ENCODE results near the gene PPP2R2D.

Gene PPP2R2D

GRCh38 chr10:131929122-131929845 is 28.5 kb downstream of the PPP2R2D start:
- no peak for DNase-seq (ENCODE audit: low read depth)

GRCh38 chr10:131930150-131930549 is 29.3 kb downstream of the PPP2R2D start:
- DNase-seq (ENCODE audit: low read depth): no peak

- no peak for DNase-seq (ENCODE audit: low read depth)
Measured at GRCh38 chr10:131930586-131931330, 29.9 kb downstream of the PPP2R2D start.

- no peak for DNase-seq (ENCODE audit: low read depth)
Measured at GRCh38 chr10:131931981-131932380, 31.2 kb downstream of the PPP2R2D start.

DNA sequence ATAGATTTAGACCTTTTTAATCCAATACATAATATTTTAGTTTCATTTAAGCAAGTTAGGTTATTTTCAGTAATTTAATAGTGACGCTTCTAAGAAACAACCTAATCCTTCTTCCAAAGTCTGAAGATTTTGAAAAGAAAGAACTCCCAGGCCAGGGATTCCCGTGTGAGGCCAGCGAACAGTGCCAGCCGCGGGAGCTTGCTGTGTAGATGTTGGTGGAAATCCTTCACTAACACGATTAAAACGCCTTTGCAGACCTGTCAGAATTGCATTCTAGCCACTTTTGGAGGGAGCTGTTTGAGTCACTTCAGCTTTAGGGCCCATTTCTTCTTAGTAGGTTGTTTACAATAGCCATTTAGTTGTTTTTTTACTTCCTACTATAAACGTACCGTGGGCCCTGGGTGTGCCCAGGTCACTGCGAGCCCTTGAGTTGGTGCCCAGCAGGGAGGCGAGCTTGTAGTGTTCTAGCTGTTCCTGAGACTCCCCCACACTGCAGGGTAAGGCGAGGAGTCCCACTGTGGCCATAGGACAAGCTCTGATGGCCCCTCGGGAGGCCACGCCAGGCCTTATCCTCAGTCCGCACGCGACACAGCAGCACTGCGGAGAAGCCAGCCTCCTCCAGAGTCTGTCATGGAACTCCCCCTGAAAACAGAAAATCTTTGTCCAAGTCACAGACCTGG is 32.3 kb downstream of the PPP2R2D start:
- DNase-seq (ENCODE audit: low read depth): no peak

DNA sequence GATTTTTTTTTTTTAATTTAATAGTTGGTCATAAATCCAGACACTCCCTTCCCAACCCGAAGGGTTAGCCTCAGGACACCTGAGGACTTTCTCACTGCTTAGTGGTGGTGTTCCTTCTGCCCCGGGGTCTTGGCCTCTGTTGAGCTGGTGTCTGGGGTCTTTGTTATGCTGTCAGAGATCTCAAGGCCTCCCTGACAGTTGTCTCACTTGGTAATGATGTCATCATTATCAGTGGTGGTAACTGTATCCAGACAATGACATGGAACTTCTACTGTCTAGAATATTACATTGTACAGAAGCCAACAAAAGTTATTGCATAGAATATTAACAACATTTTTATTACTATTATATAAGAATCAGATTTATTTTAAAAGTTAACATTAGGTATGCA is 32.9 kb downstream of the PPP2R2D start:
- DNase-seq (ENCODE audit: low read depth): no peak

DNA sequence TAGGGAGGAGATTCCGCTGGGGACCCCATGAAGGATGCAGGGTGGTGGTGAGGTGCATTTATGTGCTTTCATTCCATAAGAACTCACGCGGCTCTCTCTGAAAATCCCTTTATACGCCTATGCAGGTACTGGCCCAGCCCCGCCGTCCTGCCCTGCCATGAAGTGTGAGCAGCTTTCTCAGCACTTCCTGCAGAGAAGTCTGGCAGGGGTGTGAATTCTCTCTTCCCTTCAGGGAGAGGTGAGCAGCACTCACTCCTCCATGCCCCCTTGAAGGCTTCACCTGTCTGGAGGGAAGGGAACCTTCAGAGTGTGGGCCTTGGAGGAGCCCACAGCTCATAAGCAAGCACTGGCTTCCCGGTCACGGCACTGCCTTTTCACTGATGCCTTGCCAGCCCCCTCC is 34.0 kb downstream of the PPP2R2D start:
- DNase-seq (ENCODE audit: low read depth): no peak

GRCh38 chr10:131935260-131935659 is 34.5 kb downstream of the PPP2R2D start:
- DNase-seq (ENCODE audit: low read depth): no peak

DNA sequence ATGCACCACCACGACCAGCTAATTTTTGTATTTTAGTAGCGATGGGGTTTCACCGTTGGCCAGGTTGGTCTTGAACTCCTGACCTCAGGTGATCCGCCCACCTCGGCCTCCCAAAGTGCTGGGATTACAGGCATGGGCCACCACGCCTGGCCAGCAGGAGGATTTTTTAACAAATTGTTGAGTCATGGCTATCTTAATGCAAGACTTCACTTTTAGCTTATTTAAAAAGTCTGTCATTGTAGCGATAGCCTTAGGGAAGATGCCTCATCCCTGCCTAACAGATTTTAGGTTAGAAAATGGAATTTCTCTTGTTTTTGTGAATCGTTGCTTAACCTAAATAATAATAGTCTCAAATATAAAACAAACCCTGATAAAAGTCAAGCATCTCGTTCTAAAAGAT is 35.5 kb downstream of the PPP2R2D start:
- no peak for DNase-seq (ENCODE audit: low read depth)

DNA sequence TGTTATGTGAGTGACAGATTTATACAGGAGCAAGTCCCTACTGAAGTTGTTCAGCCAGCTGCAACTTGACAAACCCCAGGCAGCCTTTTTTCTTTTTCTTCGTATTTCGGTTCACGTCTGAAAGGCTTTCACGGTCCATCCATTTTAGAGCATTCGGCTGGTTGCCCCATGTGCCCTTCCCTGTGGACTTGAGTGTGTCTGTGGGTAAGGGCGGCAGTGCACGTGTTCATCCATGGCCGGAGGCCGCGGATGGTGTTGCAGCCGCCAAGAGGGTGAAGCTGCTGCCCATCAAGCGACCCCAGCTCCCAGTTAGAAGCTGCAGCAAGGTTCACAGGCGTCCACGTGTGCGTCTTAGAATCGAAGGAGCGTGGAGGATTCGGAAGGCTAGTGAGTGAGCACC is 35.9 kb downstream of the PPP2R2D start:
- DNase-seq (ENCODE audit: low read depth): no peak

GRCh38 chr10:131937836-131938235 is 37.0 kb downstream of the PPP2R2D start:
- no peak for DNase-seq (ENCODE audit: low read depth)

- DNase-seq (ENCODE audit: low read depth): no peak
Measured at GRCh38 chr10:131938681-131939080, 37.9 kb downstream of the PPP2R2D start.

DNA sequence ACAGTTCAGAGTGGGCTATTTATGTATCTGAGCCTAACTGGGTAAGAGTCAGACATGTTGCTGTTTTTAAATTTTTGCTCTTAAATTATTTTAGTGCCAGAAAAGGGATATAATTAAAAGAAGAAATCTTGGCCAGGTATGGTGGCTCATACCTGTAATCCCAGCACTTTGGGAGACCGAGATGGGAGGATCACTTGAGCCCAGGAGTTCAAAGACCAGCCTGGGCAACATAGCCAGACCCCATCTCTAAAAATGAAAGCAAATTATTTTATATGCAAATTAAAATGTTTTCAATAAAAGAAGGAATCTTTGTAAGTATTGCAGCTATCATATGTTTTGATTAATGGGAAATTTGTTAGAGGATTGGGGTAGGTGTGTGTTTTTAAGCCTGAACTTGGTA is 41.6 kb downstream of the PPP2R2D start:
- no peak for DNase-seq (ENCODE audit: low read depth)

GRCh38 chr10:131943021-131943814 is 42.4 kb downstream of the PPP2R2D start:
- DNase-seq (ENCODE audit: low read depth): no peak

GRCh38 chr10:131944412-131944811 is 43.6 kb downstream of the PPP2R2D start:
- DNase-seq (ENCODE audit: low read depth): no peak

- DNase-seq (ENCODE audit: low read depth): no peak
Measured at GRCh38 chr10:131944976-131945695, 44.3 kb downstream of the PPP2R2D start.

DNA sequence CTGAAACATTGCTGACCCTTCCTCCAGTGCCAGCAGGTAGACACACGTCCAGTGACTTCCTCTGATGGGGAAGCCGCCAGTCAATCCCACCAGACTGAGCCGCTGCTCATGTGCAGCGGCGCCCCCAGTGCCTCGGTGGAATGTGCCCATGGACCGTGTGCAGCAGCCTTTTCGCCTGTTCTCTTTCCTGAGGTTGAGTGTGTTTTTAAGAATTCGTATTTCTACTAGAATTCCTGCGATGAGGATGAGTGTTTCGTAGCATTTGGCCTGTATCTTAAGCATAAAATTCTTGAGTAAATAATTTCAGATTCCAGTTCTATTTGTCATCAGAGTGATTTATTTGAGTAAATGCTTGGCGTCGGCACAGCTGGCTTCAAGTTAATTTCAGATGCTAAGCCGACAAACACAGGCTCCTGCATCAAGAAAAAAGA is 45.5 kb downstream of the PPP2R2D start:
- no peak for DNase-seq (ENCODE audit: low read depth)

GRCh38 chr10:131946880-131947279 is 46.1 kb downstream of the PPP2R2D start:
- DNase-seq (ENCODE audit: low read depth): no peak

DNA sequence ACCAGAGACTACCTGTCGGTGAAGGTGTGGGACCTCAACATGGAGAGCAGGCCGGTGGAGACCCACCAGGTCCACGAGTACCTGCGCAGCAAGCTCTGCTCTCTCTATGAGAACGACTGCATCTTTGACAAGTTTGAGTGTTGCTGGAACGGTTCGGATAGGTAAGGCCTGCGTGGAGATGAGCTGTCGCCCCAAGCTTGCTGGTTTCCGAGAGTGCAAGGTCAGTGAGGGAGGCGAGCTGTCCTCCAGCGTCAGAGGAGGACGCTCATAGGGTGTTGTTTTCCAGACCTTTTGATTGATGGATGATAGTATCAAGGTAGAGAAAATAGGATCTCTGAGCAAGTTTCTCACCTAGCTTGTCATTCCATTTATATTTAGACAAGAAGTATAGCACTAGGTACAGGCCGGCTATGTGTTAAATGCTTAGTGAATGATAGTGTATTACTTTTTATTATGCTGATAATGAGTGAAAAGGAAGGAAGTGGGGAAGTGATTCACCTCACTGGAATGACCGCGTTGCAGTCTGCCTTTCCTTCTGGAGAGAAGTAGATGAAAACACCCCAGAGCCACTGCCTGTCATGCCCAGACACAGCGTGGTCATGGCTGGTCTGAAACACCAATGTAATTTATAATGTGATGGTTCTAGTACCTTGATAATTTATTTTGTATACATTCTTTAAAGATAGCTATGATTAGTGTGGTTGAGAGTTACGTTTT is 47.0 kb downstream of the PPP2R2D start:
- no peak for DNase-seq (ENCODE audit: low read depth)

- no peak for DNase-seq (ENCODE audit: low read depth)
Measured at GRCh38 chr10:131948501-131948900, 47.7 kb downstream of the PPP2R2D start.

Data from activated T-helper 1 cell treated with Interleukin-2 at 50 U/mL for 16 hours (primary cell).